Endothelial cell of umbilical vein (primary cell): Measurements from ENCODE around the gene IGF2R. TPM values are rescaled to one million over a fixed set of nuclear protein-coding genes. Genes with fewer than 3 reads are reported as not detected.

Experiments
- BruUV-seq: library from RNA; stranded (reverse); fragments of 400-500 nt; replicated peaks from 2 replicates; lab custom pipeline; 2021; lab: Mats Ljungman, UMichigan
- CTCF ChIA-PET: fragments of 300-600, 350-600 bp; sonication (Branson Sonifier 250); formaldehyde crosslinking; loops from one replicate; lab custom pipeline; 2021; ENCODE audit warnings: antibody characterized with exemption, inconsistent platforms; lab: Charles Lee
- POLR2A ChIA-PET: fragments of 300-600, 350-600 bp; sonication (Branson Sonifier 250); formaldehyde crosslinking; loops from one replicate; lab custom pipeline; 2021; ENCODE audit warnings: antibody characterized with exemption, inconsistent platforms; lab: Charles Lee
- DNase-seq: peaks from one replicate; pipeline ENCODE4 v3.0.0-alpha.2; 2011; ENCODE audit warnings: low read depth, low spot score
- FAIRE-seq: peaks from 2 replicates; lab custom pipeline; 2011; peaks lifted over from hg19 to GRCh38; lab: Jason Lieb, UNC
- H2AFZ ChIP-seq: 2 replicates; pipeline ENCODE4 v1.6.0; 2012; ENCODE audit warnings: low read depth, low read length, control low read depth, inconsistent platforms
- H3K27ac ChIP-seq: 2 replicates; pipeline ENCODE4 v1.5.1; 2011; ENCODE audit warnings: low read depth, mild to moderate bottlenecking, control low read depth, low read length, moderate library complexity; ENCODE audit not compliant: insufficient read depth
- H3K27me3 ChIP-seq, 2 experiments: 2 replicates each; pipeline versions ENCODE4 v1.6.0 to v1.6.1; 2011; ENCODE audit warnings: low read length in 2 of 2, mixed read lengths in 1 of 2; ENCODE audit not compliant: control insufficient read depth in 2 of 2, insufficient read depth in 2 of 2
- H3K36me3 ChIP-seq, 2 experiments: 2 replicates in 1 of 2; 3 replicates in 1 of 2; pipeline ENCODE4 v1.5.1; 2011; ENCODE audit warnings: low read length in 2 of 2, mild to moderate bottlenecking in 1 of 2, moderate library complexity in 1 of 2; ENCODE audit not compliant: control insufficient read depth in 2 of 2, insufficient read depth in 2 of 2; ENCODE audit errors: extremely low read depth in 1 of 2
- H3K4me1 ChIP-seq: 3 replicates; pipeline ENCODE4 v1.5.1; 2011; ENCODE audit warnings: mild to moderate bottlenecking, low read length; ENCODE audit not compliant: control insufficient read depth, insufficient read depth; ENCODE audit errors: extremely low read depth
- H3K4me2 ChIP-seq: 2 replicates; pipeline ENCODE4 v1.6.1; 2011; ENCODE audit warnings: low read length, control low read depth, mixed read lengths; ENCODE audit not compliant: insufficient read depth
- H3K4me3 ChIP-seq, 3 experiments: fragments of 200-600 bp in 1 of 3; sonication (generic), shearing (Covaris generic) in 1 of 3; replicated peaks in 1 of 3; 2 replicates each; pipeline ENCODE4 v1.5.1; 2011 to 2016; ENCODE audit warnings: control low read depth in 3 of 3, low read length in 3 of 3, mild to moderate bottlenecking in 2 of 3, inconsistent platforms in 1 of 3, low read depth in 1 of 3, moderate library complexity in 1 of 3; ENCODE audit not compliant: insufficient read depth in 1 of 3
- H3K79me2 ChIP-seq: 2 replicates; pipeline ENCODE4 v1.6.0; 2012; ENCODE audit warnings: low read length, inconsistent platforms; ENCODE audit not compliant: control insufficient read depth, insufficient read depth
- H3K9ac ChIP-seq: replicated peaks from 2 replicates; pipeline ENCODE3; 2011; ENCODE audit warnings: low read length, control low read depth; ENCODE audit not compliant: insufficient read depth; ENCODE audit errors: extremely low read depth
- H3K9me1 ChIP-seq: replicated peaks from 3 replicates; pipeline ENCODE4 v1.6.0; 2011; ENCODE audit warnings: mild to moderate bottlenecking, low read length; ENCODE audit not compliant: control insufficient read depth, insufficient read depth; ENCODE audit errors: extremely low read depth
- H3K9me3 ChIP-seq: replicated peaks from 2 replicates; pipeline ENCODE4 v1.5.1; 2012; ENCODE audit warnings: low read length, inconsistent platforms; ENCODE audit not compliant: control insufficient read depth, insufficient read depth
- H4K20me1 ChIP-seq: replicated peaks from 2 replicates; pipeline ENCODE3; 2011; ENCODE audit warnings: mild to moderate bottlenecking, low read length; ENCODE audit not compliant: control insufficient read depth, insufficient read depth; ENCODE audit errors: extremely low read depth
- EZH2 ChIP-seq: IDR thresholded peaks from 2 replicates; pipeline ENCODE4 v1.6.1; 2012; ENCODE audit warnings: borderline replicate concordance, low read depth, mild to moderate bottlenecking, moderate library complexity, low read length, inconsistent platforms; ENCODE audit not compliant: severe bottlenecking
- FOS ChIP-seq: IDR thresholded peaks from 2 replicates; pipeline ENCODE4 v1.6.1; 2011; ENCODE audit warnings: mild to moderate bottlenecking, low read length, moderate library complexity, borderline replicate concordance; ENCODE audit not compliant: insufficient read depth
- GATA2 ChIP-seq: IDR thresholded peaks from 2 replicates; pipeline ENCODE4 v1.7.0; 2011; ENCODE audit warnings: low read depth, mild to moderate bottlenecking, moderate library complexity, mixed read lengths, low read length; ENCODE audit not compliant: insufficient read length, insufficient read depth
- JUN ChIP-seq: IDR thresholded peaks from 2 replicates; pipeline ENCODE4 v1.6.1; 2011; ENCODE audit warnings: borderline replicate concordance, low read depth; ENCODE audit not compliant: insufficient read length, insufficient read depth
- MYC ChIP-seq: IDR thresholded peaks from one replicate; pipeline ENCODE4 v1.6.1; 2011; ENCODE audit warnings: mild to moderate bottlenecking, low read depth, low read length
- POLR2A ChIP-seq: IDR thresholded peaks from 2 replicates; pipeline ENCODE4 v1.6.1; 2012; ENCODE audit warnings: low read depth, mild to moderate bottlenecking, control low read depth, low read length
- POLR2AphosphoS5 ChIP-seq: IDR thresholded peaks from 2 replicates; pipeline ENCODE4 v1.6.1; 2012; ENCODE audit warnings: low read depth, mild to moderate bottlenecking, control low read depth, low read length, moderate library complexity; ENCODE audit not compliant: insufficient read depth
- dilution Hi-C: fragments of 300-500 bp; cut with MboI; formaldehyde crosslinking; loops from one replicate; pipeline ENCODE4 v1.15.0; 2019; ENCODE audit warnings: low sequenced_read_pairs; ENCODE audit not compliant: extremely low pct_ligation_motif_present
- intact Hi-C: fragments of 100-400 bp; cut with micrococcal nuclease; formaldehyde crosslinking; loops from one replicate; pipeline ENCODE4 v1.10.0; 2022
- polyA plus RNA-seq, 4 experiments: library from polyadenylated mRNA; depleted of rRNA in 3 of 4; stranded (reverse) in 3 of 4; unstranded in 1 of 4; fragments of >200 nt; gene quantifications; 2 replicates each; pipeline versions ENCODE4 v1.2.1 to v1.2.3, GENCODE V29; 2011 to 2012; ENCODE audit warnings: missing spikeins in 1 of 4
- total RNA-seq: library from RNA; stranded (reverse); gene quantifications from 2 replicates; pipeline ENCODE4 v1.2.3, GENCODE V29; 2021
- TF ChIP-seq, protein P1 (sequence below), 2 donors: IDR thresholded peaks; 1 replicate in 1 of 2; 2 replicates in 1 of 2; pipeline ENCODE4 v1.5.1; 2011; ENCODE audit warnings: low read length in 2 of 2, mild to moderate bottlenecking in 2 of 2, moderate library complexity in 2 of 2, control low read depth in 1 of 2, inconsistent platforms in 1 of 2, low read depth in 1 of 2; ENCODE audit not compliant: insufficient read depth in 1 of 2; ENCODE audit errors: extremely low read depth in 1 of 2
- TF ChIP-seq, protein P2 (sequence below): IDR thresholded peaks from 2 replicates; pipeline ENCODE4 v1.6.1; 2011; ENCODE audit not compliant: insufficient read depth, insufficient read length

The IGF2R gene
- total and polyA plus RNA-seq, 2 donors (not counting 3 experiments of a cell fraction or from before 2014, with no cell fraction given): 16.3 to 60.2 TPM

DNA sequence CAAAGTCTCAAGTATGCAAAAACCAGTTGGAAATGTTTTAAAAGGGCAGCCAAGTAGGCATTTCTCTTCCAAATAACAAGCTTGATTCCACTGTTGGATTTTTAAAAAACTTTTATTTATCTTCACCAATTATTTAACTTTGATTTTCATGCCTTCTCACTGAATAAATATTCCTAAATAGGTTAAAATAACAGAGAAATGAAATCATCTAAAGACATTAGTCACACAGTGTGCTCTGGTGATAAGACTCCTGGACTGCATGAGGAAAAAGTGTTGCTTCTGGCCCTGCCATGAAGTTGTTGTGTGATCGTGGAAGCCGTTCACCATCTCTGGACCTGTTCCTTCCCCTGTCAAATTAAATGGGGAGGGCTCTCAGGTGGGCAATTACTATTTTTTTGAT is 33.8 kb upstream of the IGF2R start:
- H3K9me3 ChIP-seq: no peaks in the 10 kb centered on the region
- no peak overlapping the region for H3K9ac ChIP-seq
- H3K4me3 ChIP-seq: no peak overlapping the region
- H3K27ac ChIP-seq: no peak overlapping the region
- intact Hi-C loops: no loop called here
- no peak overlapping the region for H3K4me2 ChIP-seq
- DNase-seq: no peak
- dilution Hi-C loops: no loop called here
- H3K9me1 ChIP-seq: no peaks in the 10 kb centered on the region
- CTCF ChIA-PET: no interaction called here
- POLR2A ChIA-PET: no interaction called here
- H3K27me3 ChIP-seq: peaks cover 0 to 3% of the 10 kb centered on the region in 2 experiments
- no peak overlapping the region for H2AFZ ChIP-seq
- no peak for FAIRE-seq
- H3K79me2 ChIP-seq: no peaks in the 10 kb centered on the region
- no peak for TF ChIP-seq POLR2A
- TF ChIP-seq GATA2: no peak
- TF ChIP-seq POLR2AphosphoS5: no peak
- TF ChIP-seq, protein P1, sequence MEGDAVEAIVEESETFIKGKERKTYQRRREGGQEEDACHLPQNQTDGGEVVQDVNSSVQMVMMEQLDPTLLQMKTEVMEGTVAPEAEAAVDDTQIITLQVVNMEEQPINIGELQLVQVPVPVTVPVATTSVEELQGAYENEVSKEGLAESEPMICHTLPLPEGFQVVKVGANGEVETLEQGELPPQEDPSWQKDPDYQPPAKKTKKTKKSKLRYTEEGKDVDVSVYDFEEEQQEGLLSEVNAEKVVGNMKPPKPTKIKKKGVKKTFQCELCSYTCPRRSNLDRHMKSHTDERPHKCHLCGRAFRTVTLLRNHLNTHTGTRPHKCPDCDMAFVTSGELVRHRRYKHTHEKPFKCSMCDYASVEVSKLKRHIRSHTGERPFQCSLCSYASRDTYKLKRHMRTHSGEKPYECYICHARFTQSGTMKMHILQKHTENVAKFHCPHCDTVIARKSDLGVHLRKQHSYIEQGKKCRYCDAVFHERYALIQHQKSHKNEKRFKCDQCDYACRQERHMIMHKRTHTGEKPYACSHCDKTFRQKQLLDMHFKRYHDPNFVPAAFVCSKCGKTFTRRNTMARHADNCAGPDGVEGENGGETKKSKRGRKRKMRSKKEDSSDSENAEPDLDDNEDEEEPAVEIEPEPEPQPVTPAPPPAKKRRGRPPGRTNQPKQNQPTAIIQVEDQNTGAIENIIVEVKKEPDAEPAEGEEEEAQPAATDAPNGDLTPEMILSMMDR (IDR thresholded peaks at IDR 0.05; ENCODE audit: extremely low read depth in 1 of 2, insufficient read depth in 1 of 2, low read depth in 1 of 2, low read length in 2 of 2): no peak
- no peak for TF ChIP-seq JUN
- TF ChIP-seq MYC: no peak
- TF ChIP-seq EZH2: no peak
- TF ChIP-seq, protein P2, sequence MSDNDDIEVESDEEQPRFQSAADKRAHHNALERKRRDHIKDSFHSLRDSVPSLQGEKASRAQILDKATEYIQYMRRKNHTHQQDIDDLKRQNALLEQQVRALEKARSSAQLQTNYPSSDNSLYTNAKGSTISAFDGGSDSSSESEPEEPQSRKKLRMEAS: no peak
- TF ChIP-seq FOS: no peak
- no peaks in the 10 kb centered on the region for H4K20me1 ChIP-seq
- no peaks in the 10 kb centered on the region for H3K4me1 ChIP-seq
- H3K36me3 ChIP-seq: no peaks in the 10 kb centered on the region
- no TSS peak for BruUV-seq
